ENCODE results near the gene CIAO3.

CIAO3 gene

DNA sequence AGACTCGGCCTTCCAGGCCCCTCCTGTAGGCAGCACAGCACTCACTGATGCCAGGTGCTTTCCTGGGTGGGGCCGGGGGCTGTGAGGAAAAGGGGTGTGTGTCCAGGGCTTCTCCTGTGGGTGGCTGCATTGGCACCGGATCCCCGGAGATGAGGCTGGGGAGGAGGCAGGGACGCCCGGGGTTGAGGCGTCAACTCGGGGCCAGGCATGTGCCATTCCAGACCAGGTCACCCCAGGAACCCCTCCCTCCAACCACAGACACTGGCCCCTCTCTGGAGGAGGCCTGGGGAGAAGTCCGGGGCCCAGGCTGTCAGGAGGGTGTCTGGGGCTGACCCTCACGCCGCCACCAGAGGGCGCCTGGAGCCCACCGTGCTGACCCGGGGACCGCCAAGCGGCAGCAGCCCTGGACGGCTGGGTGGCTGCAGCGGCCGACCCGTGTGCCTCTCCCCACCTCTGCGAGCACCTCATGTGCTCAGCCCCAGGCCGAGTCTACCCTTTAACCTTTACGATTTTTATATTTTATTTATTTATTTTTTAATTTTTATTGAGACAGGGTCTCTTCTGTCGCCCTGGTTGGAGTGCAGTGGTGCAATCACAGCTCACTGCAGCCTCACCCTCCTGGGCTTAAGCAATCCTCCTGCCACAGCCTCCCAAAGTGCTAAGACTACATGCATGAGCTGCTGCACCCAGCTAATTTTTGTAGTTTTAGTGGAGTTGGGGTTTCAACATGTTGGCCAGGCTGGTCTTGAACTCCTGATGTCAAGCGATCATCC lies 29.1 kb downstream of the CIAO3 start:
- DNase-seq (ENCODE audit: low spot score) = no peak
- TF ChIP-seq CTCF (IDR thresholded peaks at IDR 0.05; ENCODE audit: poor library complexity, severe bottlenecking) = peak; percentile 91
- peak overlapping the region; percentile 84 for H3K27ac ChIP-seq (ENCODE audit: poor library complexity, severe bottlenecking)
- peaks cover 4% of the 10 kb centered on the region; the same call in 1 of the 2 replicates for H3K36me3 ChIP-seq (ENCODE audit: low read depth)
- H3K9me3 ChIP-seq (ENCODE audit: severe bottlenecking) = no peaks in the 10 kb centered on the region
- H3K27me3 ChIP-seq (ENCODE audit: insufficient read depth, poor library complexity, severe bottlenecking) = no peaks in the 10 kb centered on the region
- ATAC-seq (ENCODE audit: low read depth) = peak; percentile 44
- peaks cover 18% of the 10 kb centered on the region for H3K4me1 ChIP-seq (ENCODE audit: insufficient read depth, poor library complexity, severe bottlenecking)
- H3K4me3 ChIP-seq (ENCODE audit: severe bottlenecking) = no peak overlapping the region

DNA sequence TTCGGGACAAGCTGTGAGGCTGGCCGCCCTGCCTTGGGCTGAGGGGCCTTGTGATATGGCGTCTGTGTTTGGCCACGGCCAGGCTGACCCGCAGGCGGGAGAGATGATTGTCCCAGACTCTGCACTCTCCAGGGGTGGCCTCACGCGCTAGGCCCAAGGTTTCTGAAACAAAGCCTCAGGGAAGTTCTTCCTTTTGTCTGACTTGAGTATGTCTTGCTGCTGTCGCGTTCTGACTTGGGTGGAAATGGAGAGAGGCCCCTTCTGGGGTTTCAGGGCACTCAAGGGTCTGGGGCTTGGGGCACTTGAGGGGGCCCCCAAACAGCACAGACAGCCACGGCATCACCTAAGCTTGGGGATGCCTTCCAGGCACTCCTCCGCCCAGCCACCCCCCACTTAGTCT lies 29.7 kb downstream of the CIAO3 start:
- no peak overlapping the region for H3K27ac ChIP-seq (ENCODE audit: poor library complexity, severe bottlenecking)
- no peaks in the 10 kb centered on the region for H3K9me3 ChIP-seq (ENCODE audit: severe bottlenecking)
- peaks cover 18% of the 10 kb centered on the region for H3K4me1 ChIP-seq (ENCODE audit: insufficient read depth, poor library complexity, severe bottlenecking)
- DNase-seq (ENCODE audit: low spot score) (no peak), ATAC-seq (ENCODE audit: low read depth) (no peak)
- H3K36me3 ChIP-seq (ENCODE audit: low read depth) = no peaks in the 10 kb centered on the region
- H3K4me3 ChIP-seq (ENCODE audit: severe bottlenecking) = no peak overlapping the region
- H3K27me3 ChIP-seq (ENCODE audit: insufficient read depth, poor library complexity, severe bottlenecking) = no peaks in the 10 kb centered on the region
- TF ChIP-seq CTCF (IDR thresholded peaks at IDR 0.05; ENCODE audit: poor library complexity, severe bottlenecking) = no peak

GRCh38 chr16:710500-711075 lies 30.2 kb downstream of the CIAO3 start:
- ATAC-seq (ENCODE audit: low read depth) = no peak
- H3K36me3 ChIP-seq (ENCODE audit: low read depth) = no peaks in the 10 kb centered on the region
- peaks cover 18% of the 10 kb centered on the region for H3K4me1 ChIP-seq (ENCODE audit: insufficient read depth, poor library complexity, severe bottlenecking)
- TF ChIP-seq CTCF (IDR thresholded peaks at IDR 0.05; ENCODE audit: poor library complexity, severe bottlenecking) = no peak
- H3K27me3 ChIP-seq (ENCODE audit: insufficient read depth, poor library complexity, severe bottlenecking) = no peaks in the 10 kb centered on the region
- no peaks in the 10 kb centered on the region for H3K9me3 ChIP-seq (ENCODE audit: severe bottlenecking)
- no peak overlapping the region for H3K4me3 ChIP-seq (ENCODE audit: severe bottlenecking)
- H3K27ac ChIP-seq (ENCODE audit: poor library complexity, severe bottlenecking) = no peak overlapping the region
- DNase-seq (ENCODE audit: low spot score) = no peak

- Histone ChIP-seq H3K4me3 (ENCODE audit: severe bottlenecking) (no peak overlapping the region), H3K4me1 (ENCODE audit: insufficient read depth, poor library complexity, severe bottlenecking) (peaks cover 18% of the 10 kb centered on the region), H3K27me3 (ENCODE audit: insufficient read depth, poor library complexity, severe bottlenecking) (no peaks in the 10 kb centered on the region), H3K36me3 (ENCODE audit: low read depth) (no peaks in the 10 kb centered on the region), H3K9me3 (ENCODE audit: severe bottlenecking) (no peaks in the 10 kb centered on the region), H3K27ac (ENCODE audit: poor library complexity, severe bottlenecking) (no peak overlapping the region)
- no peak for TF ChIP-seq CTCF (IDR thresholded peaks at IDR 0.05; ENCODE audit: poor library complexity, severe bottlenecking)
- ATAC-seq (ENCODE audit: low read depth) (no peak), DNase-seq (ENCODE audit: low spot score) (no peak)
These were observed 31.0 kb downstream of the CIAO3 start for GRCh38 chr16:709566-710499.

Data from RWPE2 (cell line).